ENCODE results near the gene IL22RA2. TPM values are rescaled to one million over a fixed set of nuclear protein-coding genes. Genes with fewer than 3 reads are reported as not detected.

The IL22RA2 gene
- total RNA-seq, 4 donors from 2014 or later = not detected

- H3K27me3 ChIP-seq = no peaks in the 10 kb centered on the region
- in situ Hi-C loops (cut with MboI; ENCODE audit: low sequenced_read_pairs in 4 of 4) = loop anchor here in 1 of 4 donors (10.0 to 25.0 kb wide), 2 partner anchors 219 to 542 kb away; no protein-coding TSS in a partner anchor
- H3K4me1 ChIP-seq = no peaks in the 10 kb centered on the region
- DNase-seq (no peak), ATAC-seq (no peak)
- H3K4me3 ChIP-seq = no peak overlapping the region
- H3K27ac ChIP-seq = no peak overlapping the region
- no peak for TF ChIP-seq POLR2A (IDR thresholded peaks at IDR 0.05)
- TF ChIP-seq, protein P1, sequence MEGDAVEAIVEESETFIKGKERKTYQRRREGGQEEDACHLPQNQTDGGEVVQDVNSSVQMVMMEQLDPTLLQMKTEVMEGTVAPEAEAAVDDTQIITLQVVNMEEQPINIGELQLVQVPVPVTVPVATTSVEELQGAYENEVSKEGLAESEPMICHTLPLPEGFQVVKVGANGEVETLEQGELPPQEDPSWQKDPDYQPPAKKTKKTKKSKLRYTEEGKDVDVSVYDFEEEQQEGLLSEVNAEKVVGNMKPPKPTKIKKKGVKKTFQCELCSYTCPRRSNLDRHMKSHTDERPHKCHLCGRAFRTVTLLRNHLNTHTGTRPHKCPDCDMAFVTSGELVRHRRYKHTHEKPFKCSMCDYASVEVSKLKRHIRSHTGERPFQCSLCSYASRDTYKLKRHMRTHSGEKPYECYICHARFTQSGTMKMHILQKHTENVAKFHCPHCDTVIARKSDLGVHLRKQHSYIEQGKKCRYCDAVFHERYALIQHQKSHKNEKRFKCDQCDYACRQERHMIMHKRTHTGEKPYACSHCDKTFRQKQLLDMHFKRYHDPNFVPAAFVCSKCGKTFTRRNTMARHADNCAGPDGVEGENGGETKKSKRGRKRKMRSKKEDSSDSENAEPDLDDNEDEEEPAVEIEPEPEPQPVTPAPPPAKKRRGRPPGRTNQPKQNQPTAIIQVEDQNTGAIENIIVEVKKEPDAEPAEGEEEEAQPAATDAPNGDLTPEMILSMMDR (IDR thresholded peaks at IDR 0.05 in 4 of 5, conservative IDR thresholded peaks at IDR 0.05 in 1 of 5) = no peak
- H3K36me3 ChIP-seq = no peaks in the 10 kb centered on the region
- H3K9me3 ChIP-seq = no peaks in the 10 kb centered on the region
- intact Hi-C loops (cut with DNase I; ENCODE audit: low total_unique reads) = loop anchor here (1.0 kb wide), 1 partner anchor 219 kb away; no protein-coding TSS in a partner anchor
Observed at GRCh38 chr6:137095651-137096238, 77.7 kb downstream of the IL22RA2 start.

- ATAC-seq (no peak), DNase-seq (no peak)
- TF ChIP-seq POLR2A (IDR thresholded peaks at IDR 0.05) = no peak
- TF ChIP-seq, protein P1 (IDR thresholded peaks at IDR 0.05 in 4 of 5, conservative IDR thresholded peaks at IDR 0.05 in 1 of 5) = no peak
- Histone ChIP-seq H3K4me3 (no peak overlapping the region), H3K9me3 (no peaks in the 10 kb centered on the region), H3K4me1 (no peaks in the 10 kb centered on the region), H3K27ac (no peak overlapping the region), H3K36me3 (no peaks in the 10 kb centered on the region), H3K27me3 (no peaks in the 10 kb centered on the region)
- in situ Hi-C loops (cut with MboI; ENCODE audit: low sequenced_read_pairs in 4 of 4) (loop anchor here in 1 of 4 donors (10.0 to 25.0 kb wide), 2 partner anchors 220 to 542 kb away; no protein-coding TSS in a partner anchor), intact Hi-C loops (cut with DNase I; ENCODE audit: low total_unique reads) (loop anchor here (1.0 kb wide), 1 partner anchor 219 kb away; no protein-coding TSS in a partner anchor)
Observed at GRCh38 chr6:137095093-137095492, 78.4 kb downstream of the IL22RA2 start.

DNA sequence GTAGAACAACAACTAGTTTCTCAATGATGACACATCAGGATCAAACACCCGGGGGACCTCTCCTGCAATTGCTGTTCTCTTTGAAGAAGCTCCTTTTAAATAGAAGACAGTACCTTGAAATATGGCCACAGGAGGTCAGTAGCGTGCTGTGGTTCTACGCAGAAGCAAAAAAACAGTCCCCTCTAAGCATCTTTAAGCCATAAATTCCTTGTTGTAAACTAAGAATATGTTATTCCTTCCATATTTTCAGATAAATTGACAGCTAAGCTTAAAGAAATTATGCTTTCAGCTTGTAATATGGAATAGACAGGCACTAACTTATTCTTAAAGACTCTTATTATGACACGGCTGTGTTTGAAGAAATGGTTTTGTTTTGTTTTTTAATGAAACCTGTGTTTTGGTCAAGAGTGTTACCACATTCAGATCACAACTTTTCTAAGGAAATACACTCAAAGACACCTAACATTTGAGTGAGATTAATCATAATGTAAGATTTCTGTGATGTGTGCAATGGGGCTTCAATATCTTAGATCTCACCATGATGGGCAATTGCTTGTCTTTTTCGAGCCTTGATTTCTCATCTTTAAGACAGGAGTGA is 78.9 kb downstream of the IL22RA2 start:
- ATAC-seq = peak; percentile 71 to 84
- Histone ChIP-seq H3K27ac (no peak overlapping the region), H3K9me3 (no peaks in the 10 kb centered on the region), H3K27me3 (no peaks in the 10 kb centered on the region), H3K4me3 (no peak overlapping the region), H3K4me1 (no peaks in the 10 kb centered on the region), H3K36me3 (no peaks in the 10 kb centered on the region)
- in situ Hi-C loops (cut with MboI; ENCODE audit: low sequenced_read_pairs in 4 of 4) (loop anchor here in 3 of 4 donors (5.0 to 25.0 kb wide), 6 partner anchors 173 to 543 kb away; no protein-coding TSS in a partner anchor), intact Hi-C loops (cut with DNase I; ENCODE audit: low total_unique reads) (loop anchor here (1.0 kb wide), 1 partner anchor 220 kb away; no protein-coding TSS in a partner anchor)
- no peak for TF ChIP-seq POLR2A (IDR thresholded peaks at IDR 0.05)
- TF ChIP-seq, protein P1 (IDR thresholded peaks at IDR 0.05 in 4 of 5, conservative IDR thresholded peaks at IDR 0.05 in 1 of 5) = peak; percentile 56 to 75 (median 71)
- DNase-seq = peak; percentile 49 to 70

Other genes starting within 250 kb of the IL22RA2 start
- 1 to 10 TPM in 1 of 4 donors, under 1 TPM in 1, not detected in 2; 0.32 to 1.1 TPM for gene IL20RA, start 128.7 kb downstream of the IL22RA2 start, total RNA-seq
- 10 to 100 TPM; 54.7 to 97.4 (median 61.1) TPM for gene IFNGR1, start 45.7 kb upstream of the IL22RA2 start, total RNA-seq

Data from gastrocnemius medialis (tissue), 4 donors.